ENCODE results near the gene IGF1R.

The IGF1R gene

DNA sequence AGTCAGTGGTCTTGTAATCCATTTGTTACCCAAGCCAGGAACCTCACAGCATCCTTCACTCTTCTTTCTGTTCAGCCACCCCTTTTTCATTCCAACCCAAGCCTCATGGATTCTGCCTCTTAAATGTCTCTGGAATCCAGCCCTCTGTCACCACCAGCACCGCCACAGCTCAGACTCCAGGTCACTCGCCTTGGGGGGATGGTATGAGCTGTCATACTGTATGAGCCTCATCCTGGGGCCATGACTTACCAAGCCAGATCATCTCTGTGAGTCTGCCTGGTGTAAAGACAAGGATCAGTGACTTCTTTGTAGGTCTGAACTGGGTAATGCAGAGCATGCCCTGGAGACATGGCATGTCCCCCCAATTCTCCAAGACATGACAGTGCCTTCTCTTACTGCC lies 279.7 kb downstream of the IGF1R start:
- Histone ChIP-seq H3K4me1 (ENCODE audit: low read depth, poor library complexity, severe bottlenecking) (no peaks in the 10 kb centered on the region), H2AFZ (ENCODE audit: low read depth) (no peak overlapping the region), H4K20me1 (ENCODE audit: insufficient read depth) (no peaks in the 10 kb centered on the region), H3K27ac (no peak overlapping the region), H3K9ac (no peak overlapping the region), H3K4me2 (no peak overlapping the region), H3K27me3 (ENCODE audit: insufficient read depth, low read depth) (no peaks in the 10 kb centered on the region), H3K4me3 (IDR thresholded peaks at IDR 0.05; ENCODE audit: insufficient read depth, low read depth, low read length) (no peak overlapping the region), H3K36me3 (ENCODE audit: insufficient read depth) (0 out of 2 replicates have a peak, but pooled peaks cover 3% of the 10 kb centered on the region), H3K79me2 (ENCODE audit: insufficient read depth, low read depth) (no peaks in the 10 kb centered on the region)
- TF ChIP-seq, protein P1, sequence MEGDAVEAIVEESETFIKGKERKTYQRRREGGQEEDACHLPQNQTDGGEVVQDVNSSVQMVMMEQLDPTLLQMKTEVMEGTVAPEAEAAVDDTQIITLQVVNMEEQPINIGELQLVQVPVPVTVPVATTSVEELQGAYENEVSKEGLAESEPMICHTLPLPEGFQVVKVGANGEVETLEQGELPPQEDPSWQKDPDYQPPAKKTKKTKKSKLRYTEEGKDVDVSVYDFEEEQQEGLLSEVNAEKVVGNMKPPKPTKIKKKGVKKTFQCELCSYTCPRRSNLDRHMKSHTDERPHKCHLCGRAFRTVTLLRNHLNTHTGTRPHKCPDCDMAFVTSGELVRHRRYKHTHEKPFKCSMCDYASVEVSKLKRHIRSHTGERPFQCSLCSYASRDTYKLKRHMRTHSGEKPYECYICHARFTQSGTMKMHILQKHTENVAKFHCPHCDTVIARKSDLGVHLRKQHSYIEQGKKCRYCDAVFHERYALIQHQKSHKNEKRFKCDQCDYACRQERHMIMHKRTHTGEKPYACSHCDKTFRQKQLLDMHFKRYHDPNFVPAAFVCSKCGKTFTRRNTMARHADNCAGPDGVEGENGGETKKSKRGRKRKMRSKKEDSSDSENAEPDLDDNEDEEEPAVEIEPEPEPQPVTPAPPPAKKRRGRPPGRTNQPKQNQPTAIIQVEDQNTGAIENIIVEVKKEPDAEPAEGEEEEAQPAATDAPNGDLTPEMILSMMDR (conservative IDR thresholded peaks at IDR 0.05; ENCODE audit: low read depth, low read length): no peak

DNA sequence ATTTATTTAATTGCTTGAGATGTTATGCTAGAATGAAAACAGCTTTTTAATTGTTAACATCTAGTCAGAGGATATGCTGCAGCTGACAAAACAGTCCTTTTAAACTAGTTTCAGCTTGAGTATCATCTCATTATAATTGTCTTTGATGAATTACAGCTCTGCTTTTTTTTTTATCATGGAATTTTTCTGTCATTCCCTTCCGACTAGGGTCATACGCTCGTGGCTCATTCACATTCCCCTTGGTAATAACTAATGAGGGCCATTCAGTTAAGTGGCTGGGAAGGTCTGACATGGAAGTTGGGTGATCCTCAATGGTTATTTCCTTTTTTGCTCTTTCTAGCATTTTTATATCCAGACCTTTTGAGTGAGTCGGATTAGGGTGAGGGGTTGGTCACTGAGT lies 282.2 kb downstream of the IGF1R start:
- TF ChIP-seq, protein P1 (conservative IDR thresholded peaks at IDR 0.05; ENCODE audit: low read depth, low read length): no peak
- Histone ChIP-seq H2AFZ (ENCODE audit: low read depth) (no peak overlapping the region), H3K79me2 (ENCODE audit: insufficient read depth, low read depth) (no peaks in the 10 kb centered on the region), H3K9ac (no peak overlapping the region), H3K4me3 (IDR thresholded peaks at IDR 0.05; ENCODE audit: insufficient read depth, low read depth, low read length) (no peak overlapping the region), H3K36me3 (ENCODE audit: insufficient read depth) (no peaks in the 10 kb centered on the region), H3K27me3 (ENCODE audit: insufficient read depth, low read depth) (no peaks in the 10 kb centered on the region), H3K27ac (no peak overlapping the region), H3K4me2 (no peak overlapping the region), H4K20me1 (ENCODE audit: insufficient read depth) (no peaks in the 10 kb centered on the region), H3K4me1 (ENCODE audit: low read depth, poor library complexity, severe bottlenecking) (no peaks in the 10 kb centered on the region)

DNA sequence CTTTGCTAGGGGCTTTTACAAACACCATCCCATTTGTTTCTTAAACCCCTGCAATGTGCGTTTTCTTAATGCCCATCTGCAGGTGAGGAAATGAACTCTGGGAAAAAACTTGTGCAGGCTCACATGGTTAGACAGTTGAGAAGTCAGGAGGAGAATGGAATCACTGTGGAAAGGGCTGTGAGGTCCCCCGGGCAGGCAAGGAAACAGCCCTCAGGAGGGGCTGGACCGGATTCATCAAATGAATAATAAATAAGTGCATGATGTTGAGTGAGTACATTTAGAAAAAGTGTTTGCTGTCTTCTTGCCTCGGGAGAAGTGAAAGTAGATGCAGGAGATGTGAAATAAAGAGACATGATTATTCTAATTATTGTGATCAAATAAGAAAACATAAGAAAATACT lies 282.7 kb downstream of the IGF1R start:
- no peaks in the 10 kb centered on the region for H4K20me1 ChIP-seq (ENCODE audit: insufficient read depth)
- H3K36me3 ChIP-seq (ENCODE audit: insufficient read depth): no peaks in the 10 kb centered on the region
- no peak overlapping the region for H3K9ac ChIP-seq
- no peak overlapping the region for H3K4me2 ChIP-seq
- no peaks in the 10 kb centered on the region for H3K79me2 ChIP-seq (ENCODE audit: insufficient read depth, low read depth)
- TF ChIP-seq, protein P1 (conservative IDR thresholded peaks at IDR 0.05; ENCODE audit: low read depth, low read length): no peak
- no peak overlapping the region for H2AFZ ChIP-seq (ENCODE audit: low read depth)
- no peaks in the 10 kb centered on the region for H3K4me1 ChIP-seq (ENCODE audit: low read depth, poor library complexity, severe bottlenecking)
- no peak overlapping the region for H3K4me3 ChIP-seq (IDR thresholded peaks at IDR 0.05; ENCODE audit: insufficient read depth, low read depth, low read length)
- no peaks in the 10 kb centered on the region for H3K27me3 ChIP-seq (ENCODE audit: insufficient read depth, low read depth)
- H3K27ac ChIP-seq: no peak overlapping the region

- H2AFZ ChIP-seq (ENCODE audit: low read depth): no peak overlapping the region
- no peak overlapping the region for H3K4me3 ChIP-seq (IDR thresholded peaks at IDR 0.05; ENCODE audit: insufficient read depth, low read depth, low read length)
- H3K9ac ChIP-seq: no peak overlapping the region
- TF ChIP-seq, protein P1 (conservative IDR thresholded peaks at IDR 0.05; ENCODE audit: low read depth, low read length): no peak
- no peaks in the 10 kb centered on the region for H4K20me1 ChIP-seq (ENCODE audit: insufficient read depth)
- H3K27me3 ChIP-seq (ENCODE audit: insufficient read depth, low read depth): no peaks in the 10 kb centered on the region
- no peak overlapping the region for H3K4me2 ChIP-seq
- no peak overlapping the region for H3K27ac ChIP-seq
- no peaks in the 10 kb centered on the region for H3K4me1 ChIP-seq (ENCODE audit: low read depth, poor library complexity, severe bottlenecking)
- H3K79me2 ChIP-seq (ENCODE audit: insufficient read depth, low read depth): no peaks in the 10 kb centered on the region
- no peaks in the 10 kb centered on the region for H3K36me3 ChIP-seq (ENCODE audit: insufficient read depth)
Observed at GRCh38 chr15:98933406-98933805, 285.1 kb downstream of the IGF1R start.

All from KMS-11 (cell line).